HT-29 (cell line): ENCODE results near the gene LRFN2. TPM values are rescaled to one million over a fixed set of nuclear protein-coding genes. Genes with fewer than 3 reads are reported as not detected.

Source experiments
- DNase-seq: peaks from one replicate; pipeline ENCODE4 v3.0.0-alpha.2; 2015; ENCODE audit warnings: low spot score
- total RNA-seq: library from RNA; depleted of rRNA; stranded (reverse); fragments of >200 nt; shearing (Covaris generic); gene quantifications from 2 replicates; pipeline ENCODE4 v1.2.3, GENCODE V29; 2014

Gene LRFN2
- total RNA-seq, 1 experiment from 2014 or later: not detected

GRCh38 chr6:40438246-40438887 is 148.8 kb downstream of the LRFN2 start:
- no peak for DNase-seq

- no peak for DNase-seq
Observed at GRCh38 chr6:40437631-40438030, 149.5 kb downstream of the LRFN2 start.

GRCh38 chr6:40436685-40437604 is 150.2 kb downstream of the LRFN2 start:
- DNase-seq: no peak

- no peak for DNase-seq
Observed at GRCh38 chr6:40432982-40433381, 154.2 kb downstream of the LRFN2 start.

GRCh38 chr6:40431706-40432105 is 155.5 kb downstream of the LRFN2 start:
- no peak for DNase-seq

GRCh38 chr6:40427196-40427595 is 160.0 kb downstream of the LRFN2 start:
- no peak for DNase-seq

- DNase-seq: no peak
Observed at GRCh38 chr6:40426346-40427066, 160.7 kb downstream of the LRFN2 start.

GRCh38 chr6:40425192-40425919 is 161.8 kb downstream of the LRFN2 start:
- no peak for DNase-seq

GRCh38 chr6:40422046-40422445 is 165.1 kb downstream of the LRFN2 start:
- DNase-seq: no peak

- DNase-seq: no peak
Observed at GRCh38 chr6:40419946-40420728, 167.0 kb downstream of the LRFN2 start.

- no peak for DNase-seq
Observed at GRCh38 chr6:40419377-40419776, 167.8 kb downstream of the LRFN2 start.

- DNase-seq: no peak
Observed at GRCh38 chr6:40417031-40417430, 170.1 kb downstream of the LRFN2 start.

- no peak for DNase-seq
Observed at GRCh38 chr6:40414617-40415016, 172.5 kb downstream of the LRFN2 start.

GRCh38 chr6:40413239-40413638 is 173.9 kb downstream of the LRFN2 start:
- no peak for DNase-seq

- no peak for DNase-seq
Observed at GRCh38 chr6:40411881-40412280, 175.3 kb downstream of the LRFN2 start.

- DNase-seq: no peak
Observed at GRCh38 chr6:40410821-40411220, 176.3 kb downstream of the LRFN2 start.

- no peak for DNase-seq
Observed at GRCh38 chr6:40409716-40410397, 177.3 kb downstream of the LRFN2 start.

GRCh38 chr6:40408786-40409542 is 178.2 kb downstream of the LRFN2 start:
- DNase-seq: no peak

GRCh38 chr6:40407239-40407638 is 179.9 kb downstream of the LRFN2 start:
- no peak for DNase-seq
